Cardiac fibroblast (primary cell): Measurements from ENCODE around the gene ABCA10.

Experiments
- DNase-seq, 2 donors: peaks; one replicate each; pipeline versions ENCODE4 v3.0.0 to v3.0.0-alpha.2; 2010; ENCODE audit warnings: low read depth in 2 of 2
- H3K4me3 ChIP-seq, 2 donors: replicated peaks in 1 of 2; 1 replicate in 1 of 2; 2 replicates in 1 of 2; pipeline ENCODE4 v1.5.1; 2011; ENCODE audit warnings: low read depth in 2 of 2, low read length in 2 of 2, mild to moderate bottlenecking in 2 of 2, moderate library complexity in 1 of 2
- TF ChIP-seq, protein P1 (sequence below): IDR thresholded peaks from one replicate; pipeline ENCODE4 v1.5.1; 2011; ENCODE audit warnings: low read depth, mild to moderate bottlenecking, low read length, inconsistent platforms

The ABCA10 gene

DNA sequence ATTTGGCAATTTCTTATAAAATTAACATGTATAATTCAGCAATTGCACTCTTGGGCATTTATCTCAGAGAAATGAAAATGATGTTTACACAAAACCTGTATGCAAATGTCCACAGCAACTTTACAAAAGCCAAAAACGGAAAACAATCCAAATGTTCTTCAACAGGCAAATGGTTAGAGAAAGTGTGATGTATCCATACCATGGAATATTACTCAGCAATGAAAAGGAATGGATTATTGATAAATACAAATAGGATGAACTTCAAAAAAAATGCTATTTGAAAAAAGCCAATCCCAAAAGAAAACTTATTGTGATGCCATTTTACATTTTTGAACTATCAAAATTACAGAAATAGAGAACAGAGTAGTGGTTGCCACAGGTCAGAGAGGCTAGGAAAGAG is 37.2 kb upstream of the ABCA10 start:
- no peak overlapping the region for H3K4me3 ChIP-seq
- no peak for DNase-seq
- TF ChIP-seq, protein P1, sequence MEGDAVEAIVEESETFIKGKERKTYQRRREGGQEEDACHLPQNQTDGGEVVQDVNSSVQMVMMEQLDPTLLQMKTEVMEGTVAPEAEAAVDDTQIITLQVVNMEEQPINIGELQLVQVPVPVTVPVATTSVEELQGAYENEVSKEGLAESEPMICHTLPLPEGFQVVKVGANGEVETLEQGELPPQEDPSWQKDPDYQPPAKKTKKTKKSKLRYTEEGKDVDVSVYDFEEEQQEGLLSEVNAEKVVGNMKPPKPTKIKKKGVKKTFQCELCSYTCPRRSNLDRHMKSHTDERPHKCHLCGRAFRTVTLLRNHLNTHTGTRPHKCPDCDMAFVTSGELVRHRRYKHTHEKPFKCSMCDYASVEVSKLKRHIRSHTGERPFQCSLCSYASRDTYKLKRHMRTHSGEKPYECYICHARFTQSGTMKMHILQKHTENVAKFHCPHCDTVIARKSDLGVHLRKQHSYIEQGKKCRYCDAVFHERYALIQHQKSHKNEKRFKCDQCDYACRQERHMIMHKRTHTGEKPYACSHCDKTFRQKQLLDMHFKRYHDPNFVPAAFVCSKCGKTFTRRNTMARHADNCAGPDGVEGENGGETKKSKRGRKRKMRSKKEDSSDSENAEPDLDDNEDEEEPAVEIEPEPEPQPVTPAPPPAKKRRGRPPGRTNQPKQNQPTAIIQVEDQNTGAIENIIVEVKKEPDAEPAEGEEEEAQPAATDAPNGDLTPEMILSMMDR: no peak

DNA sequence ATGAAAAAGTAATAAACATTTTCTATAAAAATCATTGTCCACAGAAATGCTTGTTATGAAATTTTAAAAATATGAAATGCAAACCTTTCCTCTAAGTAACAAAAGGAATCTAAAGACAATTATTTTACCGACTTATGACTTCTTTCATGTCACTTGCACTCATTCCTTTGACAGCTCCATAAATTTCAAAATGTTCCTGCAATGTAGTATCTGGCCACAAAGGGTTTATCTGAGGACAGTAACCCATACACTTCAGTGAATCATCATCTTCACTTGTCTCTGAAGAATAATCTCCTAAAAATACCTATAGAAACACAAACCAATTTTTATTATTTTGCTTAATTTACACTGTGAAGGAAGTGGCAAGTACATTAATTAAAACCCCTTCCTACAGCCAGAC is 25.6 kb upstream of the ABCA10 start:
- DNase-seq: peak; percentile 8 to 23
- TF ChIP-seq, protein P1: no peak
- H3K4me3 ChIP-seq: no peak overlapping the region

DNA sequence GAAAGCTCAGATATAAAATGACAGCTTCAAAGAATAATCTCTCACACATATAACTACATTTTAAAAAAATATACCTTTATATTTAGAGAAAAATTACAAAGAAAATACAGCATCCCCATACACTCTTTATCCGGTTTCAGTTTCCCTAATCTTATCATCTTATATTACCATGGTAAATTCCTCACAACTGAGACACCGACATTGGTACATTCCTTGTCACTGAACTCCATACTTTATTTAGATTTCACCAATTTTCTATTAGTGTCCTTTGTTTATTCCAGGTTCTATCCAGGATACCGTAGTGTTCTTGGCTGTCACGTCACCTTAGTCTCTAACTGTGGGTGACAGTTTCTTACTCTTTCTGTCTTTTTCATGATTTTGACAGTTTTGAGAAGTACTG is 22.0 kb upstream of the ABCA10 start:
- peak; percentile 23 to 47 for DNase-seq
- TF ChIP-seq, protein P1: no peak
- no peak overlapping the region for H3K4me3 ChIP-seq

DNA sequence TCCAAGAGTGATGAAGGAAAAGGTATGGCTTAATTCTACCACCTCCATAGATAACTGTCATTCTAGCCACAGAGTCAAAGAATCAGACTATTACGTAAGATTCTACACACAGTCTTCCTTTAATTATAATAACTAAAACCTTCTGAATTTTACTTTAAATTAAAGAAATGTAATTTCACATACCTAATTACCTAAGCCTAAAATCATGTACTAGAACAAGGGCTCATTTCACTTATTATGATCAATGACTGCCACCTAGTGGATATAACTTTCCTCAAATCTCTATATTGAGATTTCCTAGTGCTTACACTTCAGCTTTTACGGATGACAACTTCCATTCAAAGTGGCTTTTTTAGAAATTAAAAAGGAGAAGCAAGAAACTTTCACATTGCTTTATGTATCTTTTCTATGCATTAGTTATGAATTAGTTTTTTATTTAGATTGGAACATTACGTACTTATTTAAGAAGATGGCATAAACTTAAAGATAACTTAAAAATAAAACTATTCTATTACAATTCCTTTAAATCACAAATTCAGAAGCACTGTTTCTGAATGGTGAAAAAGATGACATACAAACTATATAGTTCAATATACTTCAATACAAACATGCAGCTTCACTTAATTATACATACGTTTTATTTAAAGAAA is 18.2 kb upstream of the ABCA10 start:
- DNase-seq: peak; percentile 74 to 79
- TF ChIP-seq, protein P1: peak; percentile 33
- H3K4me3 ChIP-seq: no peak overlapping the region

DNA sequence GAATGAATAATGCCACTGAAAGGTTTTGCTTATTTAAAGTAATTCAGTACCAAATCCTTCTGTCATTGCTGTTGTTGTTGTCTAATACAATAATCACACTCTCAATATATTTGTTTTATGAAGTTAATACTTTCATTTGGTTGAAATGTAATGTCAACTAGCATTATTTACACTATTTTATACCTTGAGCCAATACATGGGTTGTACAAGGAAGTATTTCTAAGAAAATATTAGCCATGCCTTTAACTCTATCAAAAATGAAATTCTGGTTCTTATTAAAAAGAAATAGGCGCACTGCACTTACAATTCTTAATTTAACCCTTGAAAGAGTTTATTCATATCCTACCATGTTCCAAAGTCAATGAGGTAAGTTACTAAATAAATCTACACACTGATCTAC is 17.6 kb upstream of the ABCA10 start:
- DNase-seq: no peak
- no peak overlapping the region for H3K4me3 ChIP-seq
- TF ChIP-seq, protein P1: no peak

DNA sequence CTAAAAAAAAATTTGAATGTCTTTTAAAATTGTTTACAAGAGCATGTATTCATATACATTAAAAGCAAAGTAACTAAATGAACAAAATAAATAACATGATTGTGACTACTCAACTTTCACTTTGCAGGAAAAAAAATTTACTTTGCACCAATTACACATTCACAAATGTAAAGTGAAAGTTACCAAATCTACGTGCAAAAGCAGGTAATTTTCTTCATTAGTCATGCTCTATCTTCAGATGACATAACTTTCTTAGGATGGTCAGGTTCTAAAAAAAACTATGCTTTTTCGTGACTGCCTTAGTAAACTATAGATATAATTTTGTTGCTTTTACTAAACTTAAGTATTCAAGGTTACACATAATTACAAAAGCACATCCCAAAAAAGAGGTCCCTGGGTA is 17.0 kb upstream of the ABCA10 start:
- peak in 1 of 2 donors; percentile 8 for DNase-seq
- TF ChIP-seq, protein P1: no peak
- no peak overlapping the region for H3K4me3 ChIP-seq
